ENCODE data around the gene PRKCH. TPM values are rescaled to one million over a fixed set of nuclear protein-coding genes. Genes with fewer than 3 reads are reported as not detected.

Gene PRKCH
- total RNA-seq, 2 donors from 2014 or later = 7.2 to 8.6 TPM

GRCh38 chr14:61530296-61530695 is 208.9 kb downstream of the PRKCH start:
- Mint-ChIP-seq H3K36me3 (ENCODE audit: low read depth) (no peaks in the 10 kb centered on the region), H3K4me3 (no peak overlapping the region), H3K27ac (no peak overlapping the region), H3K4me1 (peaks cover 10% of the 10 kb centered on the region), H3K9me3 (no peaks in the 10 kb centered on the region), H3K27me3 (ENCODE audit: insufficient read depth) (no peaks in the 10 kb centered on the region)
- no peak for DNase-seq
- no peak for TF ChIP-seq CTCF (conservative IDR thresholded peaks at IDR 0.05)
- no peaks in the 10 kb centered on the region for H3K36me3 ChIP-seq (ENCODE audit: control insufficient read depth, insufficient read depth, low read length)
- 78 to 82% methylated on average over 6 of the region's 6 CpGs for WGBS, 2 experiments (ENCODE audit: insufficient coverage in 1 of 2, insufficient read length in 1 of 2)
- H3K9me3 ChIP-seq (ENCODE audit: control insufficient read depth, low read length) = no peaks in the 10 kb centered on the region
- H3K4me1 ChIP-seq (ENCODE audit: control insufficient read depth, insufficient read depth, low read length) = no peaks in the 10 kb centered on the region
- H3K27me3 ChIP-seq (ENCODE audit: control insufficient read depth, insufficient read depth, low read length, poor library complexity, severe bottlenecking) = no peaks in the 10 kb centered on the region
- H3K9ac ChIP-seq (ENCODE audit: extremely low read depth, low read length, poor library complexity, severe bottlenecking) = no peak overlapping the region
- no peak overlapping the region for H3K27ac ChIP-seq (ENCODE audit: low read depth, low read length)
- H3K4me3 ChIP-seq (ENCODE audit: low read length) = no peak overlapping the region

- Mint-ChIP-seq H3K4me3 (no peak overlapping the region), H3K36me3 (ENCODE audit: low read depth) (no peaks in the 10 kb centered on the region), H3K27me3 (ENCODE audit: insufficient read depth) (no peaks in the 10 kb centered on the region), H3K27ac (no peak overlapping the region), H3K4me1 (peaks cover 11% of the 10 kb centered on the region), H3K9me3 (no peaks in the 10 kb centered on the region)
- Histone ChIP-seq H3K4me1 (ENCODE audit: control insufficient read depth, insufficient read depth, low read length) (no peaks in the 10 kb centered on the region), H3K9ac (ENCODE audit: extremely low read depth, low read length, poor library complexity, severe bottlenecking) (no peak overlapping the region), H3K27me3 (ENCODE audit: control insufficient read depth, insufficient read depth, low read length, poor library complexity, severe bottlenecking) (no peaks in the 10 kb centered on the region), H3K9me3 (ENCODE audit: control insufficient read depth, low read length) (no peaks in the 10 kb centered on the region), H3K4me3 (ENCODE audit: low read length) (no peak overlapping the region), H3K27ac (ENCODE audit: low read depth, low read length) (no peak overlapping the region), H3K36me3 (ENCODE audit: control insufficient read depth, insufficient read depth, low read length) (no peaks in the 10 kb centered on the region)
- 87 to 97% methylated on average over 4 to 5 of the region's 5 CpGs for WGBS, 2 experiments (ENCODE audit: insufficient coverage in 1 of 2, insufficient read length in 1 of 2)
- no peak for DNase-seq
- TF ChIP-seq CTCF (conservative IDR thresholded peaks at IDR 0.05) = no peak
These were observed 209.5 kb downstream of the PRKCH start for GRCh38 chr14:61530896-61531295.

- H3K4me3 ChIP-seq (ENCODE audit: low read length) = no peak overlapping the region
- no peaks in the 10 kb centered on the region for H3K27me3 ChIP-seq (ENCODE audit: control insufficient read depth, insufficient read depth, low read length, poor library complexity, severe bottlenecking)
- no peaks in the 10 kb centered on the region for H3K9me3 ChIP-seq (ENCODE audit: control insufficient read depth, low read length)
- TF ChIP-seq CTCF (conservative IDR thresholded peaks at IDR 0.05) = no peak
- no peaks in the 10 kb centered on the region for H3K4me1 ChIP-seq (ENCODE audit: control insufficient read depth, insufficient read depth, low read length)
- peaks cover 16% of the 10 kb centered on the region for H3K4me1 Mint-ChIP-seq
- no peak overlapping the region for H3K4me3 Mint-ChIP-seq
- no peaks in the 10 kb centered on the region for H3K27me3 Mint-ChIP-seq (ENCODE audit: insufficient read depth)
- DNase-seq = no peak
- no peaks in the 10 kb centered on the region for H3K36me3 ChIP-seq (ENCODE audit: control insufficient read depth, insufficient read depth, low read length)
- no peak overlapping the region for H3K27ac Mint-ChIP-seq
- no peaks in the 10 kb centered on the region for H3K36me3 Mint-ChIP-seq (ENCODE audit: low read depth)
- no peak overlapping the region for H3K27ac ChIP-seq (ENCODE audit: low read depth, low read length)
- no peak overlapping the region for H3K9ac ChIP-seq (ENCODE audit: extremely low read depth, low read length, poor library complexity, severe bottlenecking)
- 72 to 100% methylated on average over 1 to 5 of the region's 5 CpGs for WGBS, 2 experiments (ENCODE audit: insufficient coverage in 1 of 2, insufficient read length in 1 of 2)
- H3K9me3 Mint-ChIP-seq = no peaks in the 10 kb centered on the region
These were observed 210.2 kb downstream of the PRKCH start for GRCh38 chr14:61531465-61532122.

All from endodermal cell (in vitro differentiated cells).